ENCODE data around the gene KAZN. TPM values are rescaled to one million over a fixed set of nuclear protein-coding genes. Genes with fewer than 3 reads are reported as not detected.

KAZN gene
- total and polyA plus RNA-seq, 8 donors, result 1.2 to 50.7 (median 6.8) TPM

- H3K4me1 ChIP-seq, result no peaks in the 10 kb centered on the region
- H3K27ac ChIP-seq, result no peak overlapping the region
- no peak for DNase-seq
- no peaks in the 10 kb centered on the region for H3K36me3 ChIP-seq
- 71 to 73% (median 71%) methylated on average over 14 of the region's 14 CpGs for WGBS, 5 donors
- TF ChIP-seq POLR2AphosphoS5 (IDR thresholded peaks at IDR 0.05) (no peak), POLR2A (IDR thresholded peaks at IDR 0.05) (no peak), EP300 (IDR thresholded peaks at IDR 0.05) (no peak), CTCF (IDR thresholded peaks at IDR 0.05) (no peak)
- no peaks in the 10 kb centered on the region for H3K9me3 ChIP-seq
- intact Hi-C loops (cut with DNase I; ENCODE audit: low total_unique reads), result no loop called here
- no peaks in the 10 kb centered on the region for H3K27me3 ChIP-seq
- no peak overlapping the region for H3K4me3 ChIP-seq
These were observed 268.6 kb downstream of the KAZN start for GRCh38 chr1:14866911-14867612.

- H3K27me3 ChIP-seq, result no peaks in the 10 kb centered on the region
- no peak overlapping the region for H3K4me3 ChIP-seq
- H3K36me3 ChIP-seq, result no peaks in the 10 kb centered on the region
- no peak for DNase-seq
- TF ChIP-seq CTCF (IDR thresholded peaks at IDR 0.05), result no peak
- H3K4me1 ChIP-seq, result no peaks in the 10 kb centered on the region
- WGBS, 5 donors, result 57 to 83% (median 68%) methylated on average over 4 of the region's 4 CpGs
- intact Hi-C loops (cut with DNase I; ENCODE audit: low total_unique reads), result no loop called here
- no peak overlapping the region for H3K27ac ChIP-seq
- no peaks in the 10 kb centered on the region for H3K9me3 ChIP-seq
These were observed 270.7 kb downstream of the KAZN start for GRCh38 chr1:14869187-14869586.

GRCh38 chr1:14871218-14871970 is 272.9 kb downstream of the KAZN start:
- Histone ChIP-seq H3K27ac (no peak overlapping the region), H3K36me3 (no peaks in the 10 kb centered on the region), H3K4me3 (no peak overlapping the region), H3K27me3 (no peaks in the 10 kb centered on the region), H3K9me3 (no peaks in the 10 kb centered on the region), H3K4me1 (peaks cover 0 to 10% (median 5%) of the 10 kb centered on the region in 4 donors)
- DNase-seq, result no peak
- intact Hi-C loops (cut with DNase I; ENCODE audit: low total_unique reads), result no loop called here
- TF ChIP-seq CTCF (IDR thresholded peaks at IDR 0.05) (no peak), POLR2AphosphoS5 (IDR thresholded peaks at IDR 0.05) (no peak), POLR2A (IDR thresholded peaks at IDR 0.05) (no peak), EP300 (IDR thresholded peaks at IDR 0.05) (no peak)
- WGBS, 5 donors, result 58 to 66% (median 63%) methylated on average over 6 of the region's 6 CpGs

- H3K27me3 ChIP-seq, result no peaks in the 10 kb centered on the region
These were observed 274.3 kb downstream of the KAZN start for GRCh38 chr1:14872762-14873161.

More at GRCh38 chr1:14872762-14873161, 274.3 kb downstream of the KAZN start:
- TF ChIP-seq POLR2AphosphoS5 (IDR thresholded peaks at IDR 0.05) (no peak), CTCF (IDR thresholded peaks at IDR 0.05) (no peak), POLR2A (IDR thresholded peaks at IDR 0.05) (no peak), EP300 (IDR thresholded peaks at IDR 0.05) (no peak)
- WGBS, 5 donors, result 81 to 92% (median 90%) methylated on average over 3 of the region's 3 CpGs
- H3K36me3 ChIP-seq, result no peaks in the 10 kb centered on the region
- DNase-seq, result no peak
- intact Hi-C loops (cut with DNase I; ENCODE audit: low total_unique reads), result no loop called here
- H3K4me1 ChIP-seq, result peaks cover 0 to 12% (median 6%) of the 10 kb centered on the region in 4 donors
- no peaks in the 10 kb centered on the region for H3K9me3 ChIP-seq
- no peak overlapping the region for H3K4me3 ChIP-seq
- no peak overlapping the region for H3K27ac ChIP-seq
